ENCODE measurements around the gene CISH. TPM values are rescaled to one million over a fixed set of nuclear protein-coding genes. Genes with fewer than 3 reads are reported as not detected.

Gene CISH
- total and polyA plus RNA-seq, 4 donors = 4.7 to 32.5 (median 24.3) TPM

GRCh38 chr3:50648313-50648712 is 36.7 kb upstream of the CISH start:
- Histone ChIP-seq H3K9me3 (ENCODE audit: control insufficient read depth in 4 of 4, low read length in 3 of 4) (no peaks in the 10 kb centered on the region), H3K27me3 (ENCODE audit: control insufficient read depth in 4 of 4, insufficient read depth in 4 of 4, low read length in 3 of 4) (no peaks in the 10 kb centered on the region), H3K4me1 (ENCODE audit: control insufficient read depth in 4 of 4, insufficient read depth in 4 of 4, low read length in 3 of 4) (no peaks in the 10 kb centered on the region), H3K4me3 (ENCODE audit: low read depth in 1 of 3, low read length in 3 of 3) (no peak overlapping the region), H3K36me3 (ENCODE audit: control insufficient read depth in 4 of 4, insufficient read depth in 3 of 4, low read depth in 1 of 4, low read length in 3 of 4) (peaks cover 2 to 35% (median 16%) of the 10 kb centered on the region in 4 donors), H3K9ac (ENCODE audit: low read depth in 1 of 2, low read length in 2 of 2) (no peak overlapping the region), H3K27ac (ENCODE audit: low read depth in 1 of 2, low read length in 2 of 2) (no peak overlapping the region)
- no peak for DNase-seq (ENCODE audit: low spot score)
- TF ChIP-seq RXRA (IDR thresholded peaks at IDR 0.05) (no peak), ZBTB33 (IDR thresholded peaks at IDR 0.05) (no peak), MAX (IDR thresholded peaks at IDR 0.05) (no peak), ATF3 (IDR thresholded peaks at IDR 0.05) (no peak), NR2F2 (IDR thresholded peaks at IDR 0.05) (no peak), HNF4G (IDR thresholded peaks at IDR 0.05) (no peak), CTCF (IDR thresholded peaks at IDR 0.05; ENCODE audit: low read depth, low read length, missing input control) (no peak), FOXA1 (IDR thresholded peaks at IDR 0.05) (no peak), YY1 (IDR thresholded peaks at IDR 0.05) (no peak)
- 72% methylated on average over 6 of the region's 6 CpGs for WGBS

- WGBS = 95% methylated on average over 2 of the region's 2 CpGs
- H3K27ac ChIP-seq (ENCODE audit: low read depth in 1 of 2, low read length in 2 of 2) = no peak overlapping the region
- TF ChIP-seq REST (IDR thresholded peaks at IDR 0.05) = no peak
- TF ChIP-seq TAF1 (conservative IDR thresholded peaks at IDR 0.05) = no peak
- no peak for TF ChIP-seq ZBTB33 (IDR thresholded peaks at IDR 0.05)
- TF ChIP-seq GABPA (IDR thresholded peaks at IDR 0.05 in 1 of 2, conservative IDR thresholded peaks at IDR 0.05 in 1 of 2) = no peak
- no peak for TF ChIP-seq HNF4G (IDR thresholded peaks at IDR 0.05)
- TF ChIP-seq HNF4A (conservative IDR thresholded peaks at IDR 0.05) = no peak
- no peak for TF ChIP-seq CTCF (IDR thresholded peaks at IDR 0.05; ENCODE audit: low read depth, low read length, missing input control)
- TF ChIP-seq RXRA (IDR thresholded peaks at IDR 0.05) = no peak
- TF ChIP-seq SP1 (IDR thresholded peaks at IDR 0.05) = no peak
- no peak for TF ChIP-seq EGR1 (IDR thresholded peaks at IDR 0.05; ENCODE audit: low read depth in 2 of 2)
- H3K9ac ChIP-seq (ENCODE audit: low read depth in 1 of 2, low read length in 2 of 2) = no peak overlapping the region
- no peaks in the 10 kb centered on the region for H3K9me3 ChIP-seq (ENCODE audit: control insufficient read depth in 4 of 4, low read length in 3 of 4)
- H3K4me1 ChIP-seq (ENCODE audit: control insufficient read depth in 4 of 4, insufficient read depth in 4 of 4, low read length in 3 of 4) = no peaks in the 10 kb centered on the region
- H3K36me3 ChIP-seq (ENCODE audit: control insufficient read depth in 4 of 4, insufficient read depth in 3 of 4, low read depth in 1 of 4, low read length in 3 of 4) = peaks cover 4 to 60% (median 23%) of the 10 kb centered on the region in 4 donors
- no peaks in the 10 kb centered on the region for H3K27me3 ChIP-seq (ENCODE audit: control insufficient read depth in 4 of 4, insufficient read depth in 4 of 4, low read length in 3 of 4)
- H3K4me3 ChIP-seq (ENCODE audit: low read depth in 1 of 3, low read length in 3 of 3) = no peak overlapping the region
- no peak for DNase-seq (ENCODE audit: low spot score)
Measured at GRCh38 chr3:50645378-50645777, 33.8 kb upstream of the CISH start.

Measured in liver (tissue), 9 donors.